GM12878 (cell line): ENCODE measurements around the gene MFN2. TPM values are rescaled to one million over a fixed set of nuclear protein-coding genes. Genes with fewer than 3 reads are reported as not detected.
A peak's percentile ranks its signal among the peaks of the same experiment; 100 is the strongest.

Experiments used
- ASH2L ChIP-seq: fragments of 300-600, 200-600 bp; sonication (generic); IDR thresholded peaks from 2 replicates; pipeline ENCODE4 v1.6.1; 2017; ENCODE audit warnings: low read depth, mild to moderate bottlenecking, borderline replicate concordance
- ATF3 ChIP-seq: IDR thresholded peaks from 2 replicates; pipeline ENCODE4 v1.6.1; 2011; ENCODE audit warnings: low read depth, mild to moderate bottlenecking, low read length, moderate library complexity, borderline replicate concordance; ENCODE audit errors: extremely low read depth
- ATF7 ChIP-seq: fragments of 450-650 bp; IDR thresholded peaks from 2 replicates; pipeline ENCODE4 v1.6.1; 2016; ENCODE audit warnings: low read depth, mild to moderate bottlenecking
- BMI1 ChIP-seq: fragments of 450-650 bp; IDR thresholded peaks from 2 replicates; pipeline ENCODE4 v1.6.1; 2016; ENCODE audit warnings: mild to moderate bottlenecking, moderate library complexity, borderline replicate concordance
- BRCA1 ChIP-seq: IDR thresholded peaks from 2 replicates; pipeline ENCODE4 v1.6.1; 2011; ENCODE audit warnings: low read depth, low read length, improper control_type of control experiment
- CBX5 ChIP-seq: sonication (generic); IDR thresholded peaks from 2 replicates; pipeline ENCODE4 v1.6.1; 2016; ENCODE audit warnings: low read depth, moderate library complexity, mild to moderate bottlenecking, inconsistent platforms
- CHD4 ChIP-seq: fragments of 200-600 bp; sonication (generic); IDR thresholded peaks from 2 replicates; pipeline ENCODE4 v1.6.1; 2016; ENCODE audit warnings: mild to moderate bottlenecking
- E2F8 ChIP-seq: fragments of 450-650 bp; IDR thresholded peaks from 2 replicates; pipeline ENCODE4 v1.6.1; 2018; ENCODE audit warnings: mild to moderate bottlenecking, low read depth, moderate library complexity; ENCODE audit not compliant: partially characterized antibody
- ESRRA ChIP-seq: IDR thresholded peaks from 2 replicates; pipeline ENCODE4 v1.6.1; 2012; ENCODE audit warnings: mild to moderate bottlenecking, low read length, improper control_type of control experiment
- FOXK2 ChIP-seq: fragments of 450-650 bp; IDR thresholded peaks from 2 replicates; pipeline ENCODE4 v1.6.1; 2017; ENCODE audit warnings: mild to moderate bottlenecking, moderate library complexity
- JUNB ChIP-seq: IDR thresholded peaks from 2 replicates; pipeline ENCODE4 v1.6.1; 2016; ENCODE audit warnings: antibody characterized with exemption, mild to moderate bottlenecking
- KDM1A ChIP-seq: fragments of 200-600 bp; sonication (generic); IDR thresholded peaks from 2 replicates; pipeline ENCODE4 v1.6.1; 2016; ENCODE audit warnings: borderline replicate concordance
- MEF2A ChIP-seq: IDR thresholded peaks from 2 replicates; pipeline ENCODE4 v1.6.1; 2011; ENCODE audit warnings: low read depth, mild to moderate bottlenecking, low read length, moderate library complexity; ENCODE audit not compliant: insufficient read depth
- MYC ChIP-seq: IDR thresholded peaks from 2 replicates; pipeline ENCODE4 v1.6.1; 2011; ENCODE audit warnings: mild to moderate bottlenecking, low read length, moderate library complexity, inconsistent platforms; ENCODE audit not compliant: insufficient read depth, insufficient replicate concordance, insufficient read length, severe bottlenecking
- NR2C1 ChIP-seq: fragments of 450-650 bp; IDR thresholded peaks from 2 replicates; pipeline ENCODE4 v1.6.1; 2017; ENCODE audit warnings: antibody characterized with exemption, mild to moderate bottlenecking, moderate library complexity
- NR2F1 ChIP-seq: fragments of 450-650 bp; conservative IDR thresholded peaks from 2 replicates; pipeline ENCODE4 v1.6.1; 2017; ENCODE audit warnings: mild to moderate bottlenecking
- NRF1 ChIP-seq: conservative IDR thresholded peaks from 2 replicates; pipeline ENCODE4 v1.6.1; 2011; ENCODE audit warnings: mild to moderate bottlenecking, low read depth, low read length, improper control_type of control experiment
- RBBP5 ChIP-seq: fragments of 200-600 bp; sonication (generic); conservative IDR thresholded peaks from 2 replicates; pipeline ENCODE4 v1.6.1; 2016
- RFX5 ChIP-seq: IDR thresholded peaks from 2 replicates; pipeline ENCODE4 v1.6.1; 2011; ENCODE audit warnings: low read depth, low read length, improper control_type of control experiment
- SMARCA5 ChIP-seq: fragments of 450-650 bp; IDR thresholded peaks from 2 replicates; pipeline ENCODE4 v1.6.1; 2017; ENCODE audit warnings: mild to moderate bottlenecking
- SP1 ChIP-seq: IDR thresholded peaks from one replicate; pipeline ENCODE4 v1.6.1; 2011; ENCODE audit warnings: low read depth, low read length
- SREBF1 ChIP-seq: IDR thresholded peaks from 2 replicates; pipeline ENCODE4 v1.6.1; 2012; ENCODE audit warnings: mild to moderate bottlenecking, low read length
- SRF ChIP-seq, 2 experiments: IDR thresholded peaks; 2 replicates each; pipeline ENCODE4 v1.6.1; 2011; ENCODE audit warnings: low read depth in 2 of 2, low read length in 2 of 2, mild to moderate bottlenecking in 1 of 2, moderate library complexity in 1 of 2
- STAT1 ChIP-seq: fragments of 450-650 bp; conservative IDR thresholded peaks from 2 replicates; pipeline ENCODE4 v1.6.1; 2014; ENCODE audit warnings: antibody characterized with exemption, mild to moderate bottlenecking
- TCF12 ChIP-seq: IDR thresholded peaks from 2 replicates; pipeline ENCODE4 v1.6.1; 2011; ENCODE audit warnings: low read depth, mild to moderate bottlenecking, low read length
- ZNF274 ChIP-seq: IDR thresholded peaks from one replicate; pipeline ENCODE4 v1.8.0; 2011; ENCODE audit not compliant: insufficient read length, insufficient read depth
- polyA plus RNA-seq, 11 experiments: library from polyadenylated mRNA; depleted of rRNA in 4 of 11; unstranded in 6 of 11; stranded (reverse) in 5 of 11; fragments of >200 nt; fragmentation: Nextera tagmentation in 4 of 11; fragmentation: Illumina TruSeq in 1 of 11; extraction: Ambion mirVana in 4 of 11; extraction: Trizol in 1 of 11; gene quantifications; 1 replicate in 1 of 11; 2 replicates in 10 of 11; pipeline versions ENCODE4 v1.2.1 to v1.2.3, GENCODE V29; 2011 to 2016; ENCODE audit warnings: inconsistent platforms in 2 of 11, missing spikeins in 2 of 11, low read depth in 1 of 11
- total RNA-seq, 4 experiments: library from RNA; depleted of rRNA in 3 of 4; stranded (reverse); fragments of >200 nt in 3 of 4; fragmentation: Illumina TruSeq in 1 of 4; extraction: Trizol in 1 of 4; gene quantifications; 2 replicates each; pipeline versions ENCODE4 v1.2.1 to v1.2.3, GENCODE V29; 2013 to 2021
- TF ChIP-seq, protein P1 (sequence below): fragments of 450-650 bp; IDR thresholded peaks from 2 replicates; pipeline ENCODE4 v1.6.1; 2018; ENCODE audit warnings: borderline replicate concordance, mild to moderate bottlenecking; ENCODE audit not compliant: partially characterized antibody
- TF ChIP-seq, protein P2 (sequence below): fragments of 450-650 bp; IDR thresholded peaks from 2 replicates; pipeline ENCODE4 v1.6.1; 2014; ENCODE audit warnings: mild to moderate bottlenecking

MFN2 gene
- total and polyA plus RNA-seq, 10 of the 15 experiments (the other 5 are each of a cell fraction or from before 2014, with no cell fraction given), result 5.3 to 64.4 (median 48.1) TPM

DNA sequence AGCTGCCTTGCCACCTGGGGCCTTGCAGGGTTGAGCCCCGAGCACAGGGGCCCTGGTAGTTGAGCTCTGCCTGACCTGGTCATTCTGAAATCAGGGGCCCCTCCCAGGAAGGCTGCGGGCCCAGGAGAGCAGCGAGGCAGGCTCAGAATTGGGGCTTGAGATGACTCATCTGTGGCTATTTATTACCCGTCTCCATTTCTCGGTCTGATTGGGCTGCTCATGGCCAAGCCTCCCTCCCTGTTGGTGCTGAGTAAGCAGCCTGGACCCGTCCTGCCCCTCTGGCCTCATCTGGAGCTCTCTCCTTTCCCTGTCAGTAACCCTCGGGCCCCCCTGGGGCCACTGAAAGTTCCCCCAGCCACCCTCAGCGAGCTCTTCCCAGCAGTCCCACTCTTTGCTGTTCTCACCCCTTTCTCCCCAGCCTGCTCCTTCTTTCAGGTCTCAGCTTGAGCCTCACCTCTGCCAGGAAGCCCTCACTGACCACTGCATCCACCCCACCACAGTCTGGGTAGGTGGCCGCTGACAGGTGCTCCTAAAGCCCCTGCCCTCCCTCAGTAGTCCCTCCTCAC is 71.8 kb downstream of the MFN2 start (continued):
- TF ChIP-seq NR2C1 (no peak), NR2F1 (peak; percentile 92), ASH2L (no peak), SMARCA5 (peak; percentile 70; the same call in 1 of the 2 replicates), BMI1 (no peak; the same call in 1 of the 2 replicates), ATF7 (peak; percentile 85), MYC (no peak), E2F8 (no peak), SP1 (peak; percentile 90), MEF2A (peak; percentile 97), NRF1 (no peak), ESRRA (no peak), KDM1A (no peak), SRF (IDR thresholded peaks at IDR 0.05; ENCODE audit: low read depth in 2 of 2, low read length in 2 of 2) (peak in 1 of 2 experiments; percentile 72; a peak in 2 of 4 replicates), BRCA1 (no peak), CBX5 (no peak), STAT1 (no peak), ATF3 (no peak), ZNF274 (no peak), RFX5 (peak; percentile 27; the same call in 1 of the 2 replicates), TCF12 (peak; percentile 89; the same call in 1 of the 2 replicates), RBBP5 (no peak), SREBF1 (no peak), FOXK2 (no peak), JUNB (peak; percentile 99), CHD4 (no peak)
- TF ChIP-seq, protein P1, sequence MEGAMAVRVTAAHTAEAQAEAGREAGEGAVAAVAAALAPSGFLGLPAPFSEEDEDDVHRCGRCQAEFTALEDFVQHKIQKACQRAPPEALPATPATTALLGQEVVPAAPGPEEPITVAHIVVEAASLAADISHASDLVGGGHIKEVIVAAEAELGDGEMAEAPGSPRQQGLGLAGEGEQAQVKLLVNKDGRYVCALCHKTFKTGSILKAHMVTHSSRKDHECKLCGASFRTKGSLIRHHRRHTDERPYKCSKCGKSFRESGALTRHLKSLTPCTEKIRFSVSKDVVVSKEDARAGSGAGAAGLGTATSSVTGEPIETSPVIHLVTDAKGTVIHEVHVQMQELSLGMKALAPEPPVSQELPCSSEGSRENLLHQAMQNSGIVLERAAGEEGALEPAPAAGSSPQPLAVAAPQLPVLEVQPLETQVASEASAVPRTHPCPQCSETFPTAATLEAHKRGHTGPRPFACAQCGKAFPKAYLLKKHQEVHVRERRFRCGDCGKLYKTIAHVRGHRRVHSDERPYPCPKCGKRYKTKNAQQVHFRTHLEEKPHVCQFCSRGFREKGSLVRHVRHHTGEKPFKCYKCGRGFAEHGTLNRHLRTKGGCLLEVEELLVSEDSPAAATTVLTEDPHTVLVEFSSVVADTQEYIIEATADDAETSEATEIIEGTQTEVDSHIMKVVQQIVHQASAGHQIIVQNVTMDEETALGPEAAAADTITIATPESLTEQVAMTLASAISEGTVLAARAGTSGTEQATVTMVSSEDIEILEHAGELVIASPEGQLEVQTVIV, result no peak
- TF ChIP-seq, protein P2, sequence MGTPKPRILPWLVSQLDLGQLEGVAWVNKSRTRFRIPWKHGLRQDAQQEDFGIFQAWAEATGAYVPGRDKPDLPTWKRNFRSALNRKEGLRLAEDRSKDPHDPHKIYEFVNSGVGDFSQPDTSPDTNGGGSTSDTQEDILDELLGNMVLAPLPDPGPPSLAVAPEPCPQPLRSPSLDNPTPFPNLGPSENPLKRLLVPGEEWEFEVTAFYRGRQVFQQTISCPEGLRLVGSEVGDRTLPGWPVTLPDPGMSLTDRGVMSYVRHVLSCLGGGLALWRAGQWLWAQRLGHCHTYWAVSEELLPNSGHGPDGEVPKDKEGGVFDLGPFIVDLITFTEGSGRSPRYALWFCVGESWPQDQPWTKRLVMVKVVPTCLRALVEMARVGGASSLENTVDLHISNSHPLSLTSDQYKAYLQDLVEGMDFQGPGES, result no peak
